ENCODE results near the gene CAPN1. TPM values are rescaled to one million over a fixed set of nuclear protein-coding genes. Genes with fewer than 3 reads are reported as not detected.

Gene CAPN1
- polyA plus RNA-seq, 1 donor from 2014 or later, result 102 TPM

- H3K36me3 ChIP-seq (ENCODE audit: insufficient read depth, low read length), result no peaks in the 10 kb centered on the region
- no peaks in the 10 kb centered on the region for H3K27me3 ChIP-seq (ENCODE audit: insufficient read depth, low read depth, low read length)
- H3K9me3 ChIP-seq (ENCODE audit: low read length), result no peaks in the 10 kb centered on the region
- H3F3A ChIP-seq (ENCODE audit: insufficient read depth, low read length, poor library complexity, severe bottlenecking), result no peaks in the 10 kb centered on the region
- no peaks in the 10 kb centered on the region for H3K9me2 ChIP-seq (ENCODE audit: insufficient read depth, low read length)
- H3K4me3 ChIP-seq (ENCODE audit: low read length), result no peak overlapping the region
- no peak overlapping the region for H3K9ac ChIP-seq (ENCODE audit: low read length)
- H4K20me1 ChIP-seq (ENCODE audit: insufficient read depth), result no peaks in the 10 kb centered on the region
- no peak overlapping the region for H2AFZ ChIP-seq (ENCODE audit: low read depth, low read length)
- TF ChIP-seq TAF1 (IDR thresholded peaks at IDR 0.05; ENCODE audit: low read depth) (no peak), REST (IDR thresholded peaks at IDR 0.05; ENCODE audit: borderline replicate concordance) (no peak), CTCF (IDR thresholded peaks at IDR 0.05; ENCODE audit: poor library complexity, severe bottlenecking) (no peak), RAD21 (conservative IDR thresholded peaks at IDR 0.05) (no peak), POLR2AphosphoS5 (IDR thresholded peaks at IDR 0.05) (no peak), SMC3 (conservative IDR thresholded peaks at IDR 0.05; ENCODE audit: poor library complexity) (no peak), EZH2 (IDR thresholded peaks at IDR 0.05; ENCODE audit: borderline replicate concordance, insufficient read depth, low read length, poor library complexity, severe bottlenecking) (no peak), EP300 (conservative IDR thresholded peaks at IDR 0.05; ENCODE audit: poor library complexity, severe bottlenecking) (no peak), MXI1 (conservative IDR thresholded peaks at IDR 0.05; ENCODE audit: poor library complexity, severe bottlenecking) (no peak)
- H3K27ac ChIP-seq (ENCODE audit: low read length), result no peak overlapping the region
- no peaks in the 10 kb centered on the region for H3K79me2 ChIP-seq (replicated peaks; ENCODE audit: insufficient read depth, low read length)
- no peak overlapping the region for H3K4me2 ChIP-seq (ENCODE audit: low read length)
Observed at GRCh38 chr11:65166893-65167292, 14.8 kb upstream of the CAPN1 start.

GRCh38 chr11:65167656-65168055 lies 14.1 kb upstream of the CAPN1 start:
- Histone ChIP-seq H3K36me3 (ENCODE audit: insufficient read depth, low read length) (no peaks in the 10 kb centered on the region), H3K9me2 (ENCODE audit: insufficient read depth, low read length) (no peaks in the 10 kb centered on the region), H3K27ac (ENCODE audit: low read length) (no peak overlapping the region), H3K79me2 (replicated peaks; ENCODE audit: insufficient read depth, low read length) (no peaks in the 10 kb centered on the region), H3K9me3 (ENCODE audit: low read length) (no peaks in the 10 kb centered on the region), H3K9ac (ENCODE audit: low read length) (no peak overlapping the region), H3K4me2 (ENCODE audit: low read length) (no peak overlapping the region), H3F3A (ENCODE audit: insufficient read depth, low read length, poor library complexity, severe bottlenecking) (no peaks in the 10 kb centered on the region), H2AFZ (ENCODE audit: low read depth, low read length) (no peak overlapping the region), H3K27me3 (ENCODE audit: insufficient read depth, low read depth, low read length) (no peaks in the 10 kb centered on the region), H3K4me3 (ENCODE audit: low read length) (no peak overlapping the region), H4K20me1 (ENCODE audit: insufficient read depth) (no peaks in the 10 kb centered on the region)
- TF ChIP-seq SMC3 (conservative IDR thresholded peaks at IDR 0.05; ENCODE audit: poor library complexity) (no peak), CTCF (IDR thresholded peaks at IDR 0.05; ENCODE audit: poor library complexity, severe bottlenecking) (no peak), EZH2 (IDR thresholded peaks at IDR 0.05; ENCODE audit: borderline replicate concordance, insufficient read depth, low read length, poor library complexity, severe bottlenecking) (no peak), TAF1 (IDR thresholded peaks at IDR 0.05; ENCODE audit: low read depth) (no peak), REST (IDR thresholded peaks at IDR 0.05; ENCODE audit: borderline replicate concordance) (no peak), RAD21 (conservative IDR thresholded peaks at IDR 0.05) (no peak), POLR2AphosphoS5 (IDR thresholded peaks at IDR 0.05) (no peak), MXI1 (conservative IDR thresholded peaks at IDR 0.05; ENCODE audit: poor library complexity, severe bottlenecking) (no peak), EP300 (conservative IDR thresholded peaks at IDR 0.05; ENCODE audit: poor library complexity, severe bottlenecking) (no peak)
